Lung (tissue), 12 donors: ENCODE data around the gene LCN10. TPM values are rescaled to one million over a fixed set of nuclear protein-coding genes. Genes with fewer than 3 reads are reported as not detected.

Source experiments
- ATAC-seq: fragments of 200-7000 bp; cut with Tn5 transposase; one replicate; pipeline ENCODE4 v1.9.1; 2020; ENCODE audit warnings: moderate number of reproducible peaks; ENCODE audit not compliant: insufficient read depth, low FRiP score
- DNase-seq, 3 donors: peaks; one replicate each; pipeline ENCODE4 v3.0.0-alpha.2; 2013 to 2017
- H3K27ac ChIP-seq, 2 donors: one replicate each; pipeline ENCODE4 v1.5.1; 2013; ENCODE audit warnings: mild to moderate bottlenecking in 2 of 2, moderate library complexity in 2 of 2, control low read depth in 1 of 2, inconsistent platforms in 1 of 2, low read depth in 1 of 2, low read length in 1 of 2
- H3K27me3 ChIP-seq, 3 donors: one replicate each; pipeline ENCODE4 v1.5.1; 2013; ENCODE audit warnings: low read length in 2 of 3; ENCODE audit not compliant: control insufficient read depth in 3 of 3, insufficient read depth in 3 of 3
- H3K36me3 ChIP-seq, 4 donors: one replicate each; pipeline ENCODE4 v1.5.1; 2013; ENCODE audit warnings: low read length in 4 of 4, mild to moderate bottlenecking in 1 of 4, moderate library complexity in 1 of 4; ENCODE audit not compliant: control insufficient read depth in 4 of 4, insufficient read depth in 4 of 4
- H3K4me1 ChIP-seq, 5 donors: one replicate each; pipeline ENCODE4 v1.5.1; 2013; ENCODE audit warnings: low read length in 5 of 5, mild to moderate bottlenecking in 2 of 5, moderate library complexity in 1 of 5; ENCODE audit not compliant: control insufficient read depth in 5 of 5, insufficient read depth in 5 of 5
- H3K4me3 ChIP-seq: one replicate; pipeline ENCODE4 v1.5.1; 2013; ENCODE audit warnings: mild to moderate bottlenecking, control low read depth, moderate library complexity
- H3K9ac ChIP-seq, 2 donors: one replicate each; pipeline ENCODE4 v1.5.1; 2013; ENCODE audit warnings: low read length in 2 of 2, control low read depth in 1 of 2; ENCODE audit not compliant: insufficient read depth in 1 of 2
- H3K9me3 ChIP-seq, 4 donors: one replicate each; pipeline ENCODE4 v1.5.1; 2013; ENCODE audit warnings: low read length in 3 of 4, mild to moderate bottlenecking in 1 of 4, moderate library complexity in 1 of 4; ENCODE audit not compliant: control insufficient read depth in 4 of 4, insufficient read depth in 3 of 4
- CTCF ChIP-seq: IDR thresholded peaks from 2 replicates; pipeline ENCODE4 v1.5.1; 2012; ENCODE audit warnings: mild to moderate bottlenecking; ENCODE audit errors: control extremely low read depth, extremely low read depth
- WGBS, 2 donors: extraction: QIAGEN DNeasy Blood & Tissue Kit; methylation state at CpG; one replicate each; pipeline ENCODE4 v1.1.7; 2013; 5-methylcytosine and 5-hydroxymethylcytosine counted together
- polyA plus RNA-seq, 2 donors: library from polyadenylated mRNA; stranded (reverse); fragments of 200-250 nt; gene quantifications; one replicate each; pipeline ENCODE4 v1.2.1, GENCODE V29; 2013
- total RNA-seq, 2 donors: library from RNA; depleted of rRNA in 1 of 2; stranded (reverse); fragments of >200 nt in 1 of 2; gene quantifications; one replicate each; pipeline ENCODE4 v1.2.1, GENCODE V29; 2014 to 2021
- donor health status: control.
- donor health status: control.
- donor health status: Bipolar disorder and iron deficiency.
- donor health status: healthy.
- donor health status: DM: yes; HTN: yes; CAD: no.

The LCN10 gene
- total and polyA plus RNA-seq, 4 donors = 0.72 to 6.4 (median 4.7) TPM; not detected in 1

- WGBS, 2 donors = 87 to 93% methylated on average over 31 of the region's 31 CpGs
- no peak for DNase-seq
Observed at GRCh38 chr9:136753371-136754058, 10.8 kb upstream of the LCN10 start.

GRCh38 chr9:136751814-136752213 lies 9.1 kb upstream of the LCN10 start:
- ATAC-seq (no peak), DNase-seq (no peak)
- Histone ChIP-seq H3K9ac (no peak overlapping the region), H3K27ac (no peak overlapping the region), H3K4me1 (no peaks in the 10 kb centered on the region), H3K9me3 (peaks cover 0 to 9% (median 3%) of the 10 kb centered on the region in 4 donors), H3K36me3 (no peaks in the 10 kb centered on the region), H3K27me3 (no peaks in the 10 kb centered on the region), H3K4me3 (no peak overlapping the region)
- no peak for TF ChIP-seq CTCF

More at GRCh38 chr9:136753371-136754058, 10.8 kb upstream of the LCN10 start:
- no peak overlapping the region for H3K4me3 ChIP-seq
- peaks cover 0 to 3% (median 0%) of the 10 kb centered on the region in 5 donors for H3K4me1 ChIP-seq
- ATAC-seq = no peak
- H3K27me3 ChIP-seq = no peaks in the 10 kb centered on the region
- no peaks in the 10 kb centered on the region for H3K36me3 ChIP-seq
- H3K27ac ChIP-seq = no peak overlapping the region
- TF ChIP-seq CTCF = no peak
- peaks cover 0 to 9% (median 3%) of the 10 kb centered on the region in 4 donors for H3K9me3 ChIP-seq
- no peak overlapping the region for H3K9ac ChIP-seq

- H3K9me3 ChIP-seq = peaks cover 0 to 8% (median 3%) of the 10 kb centered on the region in 4 donors
- H3K4me3 ChIP-seq = no peak overlapping the region
- no peak for ATAC-seq
- no peaks in the 10 kb centered on the region for H3K4me1 ChIP-seq
- no peak overlapping the region for H3K27ac ChIP-seq
- TF ChIP-seq CTCF = no peak
- H3K9ac ChIP-seq = no peak overlapping the region
- H3K36me3 ChIP-seq = no peaks in the 10 kb centered on the region
- 63 to 90% methylated on average over 1 of the region's 1 CpG for WGBS, 2 donors
- DNase-seq = no peak
- H3K27me3 ChIP-seq = no peaks in the 10 kb centered on the region
Observed at GRCh38 chr9:136751244-136751643, 8.5 kb upstream of the LCN10 start.

GRCh38 chr9:136750526-136750925 lies 7.8 kb upstream of the LCN10 start:
- H3K4me3 ChIP-seq = no peak overlapping the region
- TF ChIP-seq CTCF = no peak
- H3K9ac ChIP-seq = no peak overlapping the region
- H3K27ac ChIP-seq = no peak overlapping the region
- no peaks in the 10 kb centered on the region for H3K27me3 ChIP-seq
- H3K9me3 ChIP-seq = peaks cover 0 to 4% (median under 1%) of the 10 kb centered on the region in 4 donors
- H3K36me3 ChIP-seq = no peaks in the 10 kb centered on the region
- 58 to 69% methylated on average over 2 of the region's 2 CpGs for WGBS, 2 donors
- H3K4me1 ChIP-seq = no peaks in the 10 kb centered on the region
- DNase-seq (no peak), ATAC-seq (no peak)
